ACC112 (cell line): ENCODE measurements around the gene SH2D5.
"Not testable (repeated sequence)": the region's sequence is repeated elsewhere in the genome, so short reads cannot be mapped to it uniquely, and the experiment has no call there.

Experiments
- H2AFZ ChIP-seq: fragments of 200-600 bp; sonication (generic); one replicate; pipeline ENCODE4 v1.6.0; 2017; ENCODE audit warnings: antibody characterized with exemption, low read length; ENCODE audit not compliant: unreplicated experiment
- H3K27ac ChIP-seq: fragments of 200-600 bp; sonication (generic); 2 replicates; pipeline ENCODE4 v1.5.1; 2014; ENCODE audit warnings: low read depth, mild to moderate bottlenecking, antibody characterized with exemption, low read length, moderate library complexity
- H3K27me3 ChIP-seq: fragments of 200-600 bp; sonication (generic); 2 replicates; pipeline ENCODE4 v1.6.1; 2014; ENCODE audit warnings: mild to moderate bottlenecking, antibody characterized with exemption, low read length, moderate library complexity, mixed read lengths; ENCODE audit not compliant: insufficient read depth
- H3K36me3 ChIP-seq: fragments of 200-600 bp; sonication (generic); 2 replicates; pipeline ENCODE4 v1.6.1; 2016; ENCODE audit warnings: mild to moderate bottlenecking, antibody characterized with exemption, low read length, moderate library complexity, mixed read lengths; ENCODE audit not compliant: insufficient read depth
- H3K4me1 ChIP-seq: fragments of 200-600 bp; sonication (generic); one replicate; pipeline ENCODE4 v1.6.1; 2016; ENCODE audit warnings: low read length, mixed read lengths; ENCODE audit not compliant: insufficient read depth, unreplicated experiment, control insufficient read depth
- H3K4me3 ChIP-seq: fragments of 200-600 bp; sonication (generic); 2 replicates; pipeline ENCODE4 v1.5.1; 2014; ENCODE audit warnings: mild to moderate bottlenecking, low read depth, low read length
- H3K79me2 ChIP-seq: fragments of 200-600 bp; sonication (generic); one replicate; pipeline ENCODE4 v1.6.0; 2016; ENCODE audit warnings: low read length; ENCODE audit not compliant: control insufficient read depth, unreplicated experiment, insufficient read depth

SH2D5 gene

GRCh38 chr1:20678599-20678998 lies 53.9 kb downstream of the SH2D5 start:
- H3K4me3 ChIP-seq: no peak overlapping the region
- no peak overlapping the region for H2AFZ ChIP-seq
- no peaks in the 10 kb centered on the region for H3K36me3 ChIP-seq
- no peaks in the 10 kb centered on the region for H3K4me1 ChIP-seq
- no peaks in the 10 kb centered on the region for H3K27me3 ChIP-seq
- H3K27ac ChIP-seq: no peak overlapping the region
- no peaks in the 10 kb centered on the region for H3K79me2 ChIP-seq

- not testable (repeated sequence) for H3K27me3 ChIP-seq, H3K79me2 ChIP-seq, H3K4me1 ChIP-seq, H2AFZ ChIP-seq, H3K36me3 ChIP-seq, H3K4me3 ChIP-seq, H3K27ac ChIP-seq
Observed at GRCh38 chr1:20673626-20674025, 58.9 kb downstream of the SH2D5 start.

- Histone ChIP-seq H3K27ac (no peak overlapping the region), H3K4me1 (no peaks in the 10 kb centered on the region), H3K4me3 (no peak overlapping the region), H3K36me3 (no peaks in the 10 kb centered on the region), H3K27me3 (no peaks in the 10 kb centered on the region), H2AFZ (no peak overlapping the region), H3K79me2 (no peaks in the 10 kb centered on the region)
Observed at GRCh38 chr1:20672265-20672632, 60.3 kb downstream of the SH2D5 start.

GRCh38 chr1:20670936-20671335 lies 61.6 kb downstream of the SH2D5 start:
- Histone ChIP-seq H3K36me3 (no peaks in the 10 kb centered on the region), H3K79me2 (no peaks in the 10 kb centered on the region), H3K27ac (no peak overlapping the region), H3K4me3 (no peak overlapping the region), H2AFZ (no peak overlapping the region), H3K27me3 (no peaks in the 10 kb centered on the region), H3K4me1 (no peaks in the 10 kb centered on the region)
